ENCODE measurements around the gene DNAJC15.

DNAJC15 gene

GRCh38 chr13:43127103-43127798, 103.9 kb downstream of the DNAJC15 start:
- no peak for DNase-seq (ENCODE audit: low read depth in 3 of 3)

GRCh38 chr13:43127827-43128226, 104.4 kb downstream of the DNAJC15 start:
- no peak for DNase-seq (ENCODE audit: low read depth in 3 of 3)

GRCh38 chr13:43128504-43128961, 105.1 kb downstream of the DNAJC15 start:
- no peak for DNase-seq (ENCODE audit: low read depth in 3 of 3)

DNA sequence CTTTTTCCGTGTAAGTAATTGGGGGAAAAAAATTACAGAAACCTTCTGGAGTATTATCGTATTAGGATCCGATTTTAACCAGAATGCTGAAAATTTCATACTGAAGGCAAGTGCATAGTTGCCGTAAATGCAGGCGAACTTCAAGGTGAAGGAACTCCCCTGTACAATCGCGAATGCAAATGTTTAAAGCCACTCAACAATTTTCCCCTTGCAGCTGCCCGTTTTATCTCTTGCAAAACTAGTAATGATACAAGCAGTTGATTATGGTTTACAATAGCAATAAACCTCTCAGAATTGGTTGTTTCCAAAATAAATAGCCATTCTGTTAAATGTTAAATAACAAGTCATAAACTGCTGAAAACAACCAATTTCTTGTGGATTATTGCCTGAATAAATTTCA, 105.7 kb downstream of the DNAJC15 start:
- DNase-seq (ENCODE audit: low read depth in 3 of 3), result no peak

- DNase-seq (ENCODE audit: low read depth in 3 of 3), result no peak
Observed at GRCh38 chr13:43129511-43130110, 106.2 kb downstream of the DNAJC15 start.

GRCh38 chr13:43132257-43132656, 108.9 kb downstream of the DNAJC15 start:
- no peak for DNase-seq (ENCODE audit: low read depth in 3 of 3)

DNA sequence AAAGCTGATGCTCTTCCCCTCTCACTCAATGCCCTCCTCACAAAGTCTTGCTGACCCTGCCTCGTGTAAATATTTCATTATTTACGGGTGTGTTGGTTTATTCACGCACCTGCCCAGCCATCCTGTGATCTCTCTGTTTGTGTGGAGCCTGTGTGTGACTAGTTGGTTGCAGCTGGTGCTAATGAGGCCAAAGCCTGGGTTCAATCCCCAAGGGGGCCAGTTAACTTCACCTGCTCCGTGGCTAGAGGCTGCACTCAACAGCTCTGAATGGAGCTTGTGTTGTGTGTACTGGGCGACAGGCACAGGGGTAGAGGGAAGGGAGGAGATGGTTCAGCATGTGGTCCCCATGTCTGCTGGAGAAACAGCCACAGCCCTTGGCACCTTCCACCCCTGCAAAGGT, 109.5 kb downstream of the DNAJC15 start:
- DNase-seq (ENCODE audit: low read depth in 3 of 3), result no peak

- no peak for DNase-seq (ENCODE audit: low read depth in 3 of 3)
Observed at GRCh38 chr13:43133792-43134191, 110.4 kb downstream of the DNAJC15 start.

- no peak for DNase-seq (ENCODE audit: low read depth in 3 of 3)
Observed at GRCh38 chr13:43134868-43135267, 111.5 kb downstream of the DNAJC15 start.

- DNase-seq (ENCODE audit: low read depth in 3 of 3), result no peak
Observed at GRCh38 chr13:43135516-43135915, 112.1 kb downstream of the DNAJC15 start.

GRCh38 chr13:43136920-43137575, 113.7 kb downstream of the DNAJC15 start:
- no peak for DNase-seq (ENCODE audit: low read depth in 3 of 3)

DNA sequence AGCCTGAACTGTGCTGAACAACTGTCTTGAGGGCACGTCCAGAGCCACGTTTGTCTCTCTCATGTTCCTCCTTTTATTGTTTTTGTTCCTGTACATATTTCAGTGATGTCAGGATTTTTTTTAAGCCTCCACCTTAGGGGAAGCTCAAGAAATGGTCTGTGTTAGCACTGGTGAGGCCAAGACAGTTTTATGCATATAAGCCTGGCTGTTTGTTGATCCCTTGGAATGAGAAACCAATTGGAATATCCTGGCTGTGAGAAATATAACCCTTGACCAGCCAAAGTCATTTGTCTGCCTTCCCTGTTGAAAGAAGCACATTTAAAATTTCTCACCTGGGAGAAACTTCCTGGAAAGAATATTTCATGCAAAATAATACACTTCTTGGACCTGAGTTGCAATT, 115.8 kb downstream of the DNAJC15 start:
- no peak for DNase-seq (ENCODE audit: low read depth in 3 of 3)

DNA sequence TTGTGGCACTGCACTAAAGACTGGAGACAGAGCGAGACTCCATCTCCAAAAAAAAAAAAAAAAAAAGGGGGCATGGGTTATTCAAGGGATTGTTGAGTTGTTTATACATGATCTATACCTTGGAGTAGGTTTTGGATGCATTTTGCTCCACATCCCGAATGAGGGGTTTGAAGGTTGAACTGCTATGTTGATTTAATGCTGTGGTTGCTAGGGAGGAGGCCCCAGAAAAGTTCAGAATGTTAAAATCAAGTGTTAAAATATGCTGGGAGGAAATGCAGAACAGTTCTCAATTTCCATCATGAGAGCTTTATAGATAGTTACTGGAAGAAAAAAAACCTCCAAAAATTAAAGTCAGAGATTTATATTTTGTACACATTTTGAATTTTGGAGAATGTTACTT, 116.5 kb downstream of the DNAJC15 start:
- DNase-seq (ENCODE audit: low read depth in 3 of 3), result no peak

DNA sequence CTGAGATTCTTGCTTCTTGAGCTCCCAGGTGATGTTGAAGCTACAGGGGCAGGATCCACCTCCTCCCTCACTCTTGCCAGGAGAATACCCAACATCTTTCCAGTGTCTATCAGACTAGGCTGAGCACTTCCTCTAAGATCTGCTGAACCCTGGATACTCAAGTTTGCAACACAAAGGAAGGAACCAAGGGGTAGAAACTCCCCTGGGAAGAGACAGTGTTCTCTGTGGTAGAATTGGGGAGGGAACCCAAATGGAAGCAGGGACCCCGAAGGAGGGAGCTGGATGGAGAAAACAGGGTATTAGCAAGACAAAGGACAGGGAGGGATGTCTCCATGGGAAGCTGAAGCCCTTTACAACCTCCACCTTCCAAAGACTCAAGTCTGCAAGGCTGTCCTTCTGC, 117.6 kb downstream of the DNAJC15 start:
- no peak for DNase-seq (ENCODE audit: low read depth in 3 of 3)

- DNase-seq (ENCODE audit: low read depth in 3 of 3), result no peak
Observed at GRCh38 chr13:43141685-43142084, 118.3 kb downstream of the DNAJC15 start.

DNA sequence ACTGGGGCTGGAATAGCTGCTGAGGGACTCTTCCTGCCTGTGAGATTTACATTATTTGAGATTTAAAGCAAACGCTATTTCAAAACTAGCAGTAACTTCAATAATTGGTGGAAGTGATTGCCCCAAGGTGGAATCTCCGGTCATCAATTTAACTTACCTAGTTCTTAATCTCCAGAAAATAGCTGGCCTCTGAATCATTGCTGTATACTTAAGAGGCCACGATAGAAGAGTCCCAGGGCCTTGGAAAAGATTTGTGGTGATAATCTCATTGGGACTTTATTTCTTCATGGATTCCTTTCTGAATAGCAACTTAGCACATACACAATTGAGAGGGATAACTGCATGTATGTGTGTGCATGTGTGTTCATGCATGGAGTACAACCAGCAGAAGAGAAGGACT, 120.2 kb downstream of the DNAJC15 start:
- DNase-seq (ENCODE audit: low read depth in 3 of 3), result no peak

- DNase-seq (ENCODE audit: low read depth in 3 of 3), result no peak
Observed at GRCh38 chr13:43145534-43146196, 122.3 kb downstream of the DNAJC15 start.

DNA sequence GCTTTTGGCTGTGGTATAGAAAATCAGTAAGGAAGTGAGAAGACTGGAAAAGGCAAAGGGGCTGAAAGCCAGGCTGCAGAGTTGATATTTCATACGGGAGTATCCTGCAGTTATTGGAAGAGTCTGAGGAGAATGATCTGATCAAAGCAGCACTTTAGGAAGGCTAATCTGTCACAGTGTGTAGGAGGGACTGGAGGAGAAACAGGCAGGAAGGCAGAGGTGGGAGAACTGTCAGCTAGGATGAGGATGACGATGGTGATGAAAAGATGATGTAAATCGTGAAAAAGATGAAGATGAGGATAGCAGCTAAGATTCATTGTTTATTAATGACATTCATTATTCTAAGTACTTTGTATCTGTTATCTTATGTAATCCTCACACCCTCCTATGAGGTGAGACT, 123.0 kb downstream of the DNAJC15 start:
- no peak for DNase-seq (ENCODE audit: low read depth in 3 of 3)

- DNase-seq (ENCODE audit: low read depth in 3 of 3), result no peak
Observed at GRCh38 chr13:43150369-43151207, 127.2 kb downstream of the DNAJC15 start.

- no peak for DNase-seq (ENCODE audit: low read depth in 3 of 3)
Observed at GRCh38 chr13:43153436-43154090, 130.2 kb downstream of the DNAJC15 start.

DNA sequence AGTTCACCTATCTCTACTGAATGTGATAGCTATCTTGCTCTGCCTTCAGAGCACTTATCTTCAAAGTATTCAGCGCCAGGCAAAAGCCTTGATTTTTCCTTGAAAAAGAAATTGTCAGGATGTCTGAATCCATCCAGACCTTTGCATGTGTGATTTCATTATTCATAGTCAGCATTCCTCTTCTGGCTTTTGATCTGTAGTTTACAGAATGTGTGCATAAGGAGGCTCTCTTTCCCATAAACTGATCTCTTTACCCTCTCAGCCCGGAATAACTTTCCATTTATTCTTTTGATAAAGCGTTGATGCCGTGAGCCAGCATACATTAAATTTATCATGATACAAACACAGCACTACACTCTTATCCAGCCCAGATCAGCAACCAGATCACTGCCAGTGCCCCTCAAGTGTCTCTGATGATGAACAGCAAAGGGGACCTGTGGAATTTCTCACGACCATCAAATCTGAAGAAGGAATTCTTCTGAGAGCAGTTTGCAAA, 130.8 kb downstream of the DNAJC15 start:
- DNase-seq (ENCODE audit: low read depth in 3 of 3), result no peak
